K562 (cell line): ENCODE data around the gene CCDC102B. TPM values are rescaled to one million over a fixed set of nuclear protein-coding genes. Genes with fewer than 3 reads are reported as not detected.

Source experiments
- CEBPB ChIP-seq: fragments of 450-650 bp; IDR thresholded peaks from 2 replicates; pipeline ENCODE4 v1.6.1; 2016; ENCODE audit warnings: missing genetic modification characterization, missing compliant biosample characterization
- ELK1 ChIP-seq: sonication (generic); formaldehyde crosslinking; IDR thresholded peaks from 2 replicates; pipeline ENCODE4 v1.8.1; 2022; ENCODE audit warnings: missing genetic modification reagents
- HDGF ChIP-seq: fragments of 450-650 bp; IDR thresholded peaks from 2 replicates; pipeline ENCODE4 v1.6.1; 2016
- HOXB6 ChIP-seq: fragments of 250-450 bp; sonication (Bioruptor Pico); IDR thresholded peaks from 2 replicates; pipeline ENCODE4 v1.5.1; 2022; ENCODE audit warnings: mild to moderate bottlenecking, borderline replicate concordance
- MGA ChIP-seq: fragments of 450-650 bp; IDR thresholded peaks from 2 replicates; pipeline ENCODE4 v1.6.1; 2016; ENCODE audit warnings: mild to moderate bottlenecking, moderate library complexity
- PHF8 ChIP-seq: fragments of 200-600 bp; sonication (generic); IDR thresholded peaks from 2 replicates; pipeline ENCODE4 v1.6.1; 2012; ENCODE audit warnings: mixed run types, mild to moderate bottlenecking, inconsistent platforms, low read length, moderate library complexity, borderline replicate concordance
- RFX5 ChIP-seq: IDR thresholded peaks from 2 replicates; pipeline ENCODE4 v1.6.1; 2011; ENCODE audit warnings: low read depth, mild to moderate bottlenecking, improper control_type of control experiment, low read length
- ZNF197 ChIP-seq: fragments of 200-800 bp; sonication (Bioruptor generic); IDR thresholded peaks from 2 replicates; pipeline ENCODE4 v1.6.1; 2016; ENCODE audit warnings: low read depth, missing genetic modification characterization, missing compliant biosample characterization
- polyA plus RNA-seq, 8 experiments: library from polyadenylated mRNA; depleted of rRNA in 4 of 8; stranded (reverse) in 5 of 8; unstranded in 3 of 8; fragments of >200 nt; fragmentation: Nextera tagmentation in 2 of 8; fragmentation: Illumina TruSeq in 1 of 8; extraction: Ambion mirVana in 2 of 8; extraction: Trizol in 1 of 8; gene quantifications; 2 replicates each; pipeline versions ENCODE4 v1.2.1 to v1.2.3, GENCODE V29; 2011 to 2014; ENCODE audit warnings: inconsistent platforms in 1 of 8, missing spikeins in 1 of 8
- total RNA-seq, 7 experiments: library from RNA; depleted of rRNA in 6 of 7; stranded (reverse); fragments of >200 nt in 6 of 7; fragmentation: Illumina TruSeq in 2 of 7; extraction: Trizol in 2 of 7; gene quantifications; 2 replicates each; pipeline versions ENCODE4 v1.2.1 to v1.2.3, GENCODE V29; 2011 to 2021; ENCODE audit warnings: low replicate concordance in 1 of 7

Gene CCDC102B
- total and polyA plus RNA-seq, 9 of the 15 experiments (the other 6 are each of a cell fraction or from before 2014, with no cell fraction given): 0.18 to 1.5 (median 0.73) TPM

DNA sequence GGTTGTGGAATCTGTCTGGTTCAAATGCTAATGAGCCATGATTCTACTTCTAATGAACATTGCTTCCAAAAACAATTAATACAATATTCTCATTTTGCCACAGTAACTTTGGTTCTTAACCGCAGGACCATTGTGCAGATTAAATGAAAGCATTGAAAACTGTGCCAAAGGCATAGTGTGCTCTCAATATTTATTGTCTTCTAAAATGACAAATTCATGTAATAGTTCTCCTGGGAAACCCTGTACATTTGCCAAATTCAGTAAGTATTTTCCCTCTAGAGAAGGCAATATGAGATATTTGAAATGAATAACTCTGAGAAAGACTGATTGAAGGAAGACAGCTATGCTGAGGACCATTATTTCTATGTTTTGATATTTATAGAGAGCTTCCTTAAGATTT is 246.3 kb downstream of the CCDC102B start (continued):
- TF ChIP-seq MGA (no peak), ZNF197 (no peak), RFX5 (no peak), CEBPB (tag) (no peak), HDGF (no peak), HOXB6 (no peak), PHF8 (no peak), ELK1 (CRISPR knock-in tag) (no peak)
- TF ChIP-seq, all 486 proteins: peak for 0
